Neural cell (in vitro differentiated cells): Measurements from ENCODE around the gene GTPBP4.

Experiments used
- EP300 ChIP-seq: fragments of 450-650 bp; conservative IDR thresholded peaks from 2 replicates; pipeline ENCODE4 v1.6.1; 2014; ENCODE audit warnings: antibody characterized with exemption, mild to moderate bottlenecking, moderate library complexity; ENCODE audit not compliant: poor library complexity, severe bottlenecking
- EZH2 ChIP-seq: fragments of 200-600, 300-800 bp; shearing (Covaris generic), sonication (generic); IDR thresholded peaks from 2 replicates; pipeline ENCODE4 v1.6.1; 2014; ENCODE audit warnings: antibody characterized with exemption, low read length, borderline replicate concordance, mild to moderate bottlenecking; ENCODE audit not compliant: insufficient read depth, poor library complexity, severe bottlenecking
- POLR2AphosphoS5 ChIP-seq: IDR thresholded peaks from 2 replicates; pipeline ENCODE4 v1.6.1; 2012
- RAD21 ChIP-seq: fragments of 450-650 bp; conservative IDR thresholded peaks from 2 replicates; pipeline ENCODE4 v1.6.1; 2014; ENCODE audit warnings: antibody characterized with exemption, mild to moderate bottlenecking, moderate library complexity
- TF ChIP-seq, protein P1 (sequence below): fragments of 450-650 bp; IDR thresholded peaks from 2 replicates; pipeline ENCODE4 v1.5.1; 2014; ENCODE audit warnings: antibody characterized with exemption, mild to moderate bottlenecking, moderate library complexity; ENCODE audit not compliant: poor library complexity, severe bottlenecking

DNA sequence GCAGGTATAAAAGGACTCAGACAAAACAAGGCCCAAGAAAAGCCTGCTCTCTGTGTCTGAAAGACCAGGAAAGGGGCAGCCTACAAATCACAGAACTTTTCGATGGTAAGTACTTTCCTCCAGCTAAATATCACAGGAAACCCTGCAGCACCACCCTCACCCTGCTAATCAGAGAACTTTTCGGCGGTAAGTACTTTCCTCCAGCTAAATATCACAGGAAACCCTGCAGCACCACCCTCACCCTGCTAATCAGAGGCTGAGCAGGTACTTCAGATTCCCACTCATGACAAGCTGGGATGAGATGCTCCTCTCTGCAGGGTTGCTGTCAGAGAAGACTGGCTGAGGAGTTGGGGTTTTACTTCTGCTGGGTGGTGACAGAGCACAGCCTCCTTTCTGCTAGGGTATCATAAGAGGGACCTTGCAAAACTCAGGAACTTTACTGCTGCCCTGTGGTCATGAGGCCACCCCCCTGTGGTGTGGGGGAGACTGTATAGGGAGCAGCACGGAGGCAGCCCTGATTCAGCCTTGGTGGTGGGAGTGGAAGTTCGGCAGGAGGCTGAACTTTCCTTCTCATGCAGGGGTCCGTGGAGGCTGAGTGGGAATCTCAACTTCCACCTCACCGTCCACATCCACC lies 75.1 kb downstream of the GTPBP4 start:
- no peak for TF ChIP-seq EP300
- TF ChIP-seq EZH2 = no peak
- TF ChIP-seq, protein P1, sequence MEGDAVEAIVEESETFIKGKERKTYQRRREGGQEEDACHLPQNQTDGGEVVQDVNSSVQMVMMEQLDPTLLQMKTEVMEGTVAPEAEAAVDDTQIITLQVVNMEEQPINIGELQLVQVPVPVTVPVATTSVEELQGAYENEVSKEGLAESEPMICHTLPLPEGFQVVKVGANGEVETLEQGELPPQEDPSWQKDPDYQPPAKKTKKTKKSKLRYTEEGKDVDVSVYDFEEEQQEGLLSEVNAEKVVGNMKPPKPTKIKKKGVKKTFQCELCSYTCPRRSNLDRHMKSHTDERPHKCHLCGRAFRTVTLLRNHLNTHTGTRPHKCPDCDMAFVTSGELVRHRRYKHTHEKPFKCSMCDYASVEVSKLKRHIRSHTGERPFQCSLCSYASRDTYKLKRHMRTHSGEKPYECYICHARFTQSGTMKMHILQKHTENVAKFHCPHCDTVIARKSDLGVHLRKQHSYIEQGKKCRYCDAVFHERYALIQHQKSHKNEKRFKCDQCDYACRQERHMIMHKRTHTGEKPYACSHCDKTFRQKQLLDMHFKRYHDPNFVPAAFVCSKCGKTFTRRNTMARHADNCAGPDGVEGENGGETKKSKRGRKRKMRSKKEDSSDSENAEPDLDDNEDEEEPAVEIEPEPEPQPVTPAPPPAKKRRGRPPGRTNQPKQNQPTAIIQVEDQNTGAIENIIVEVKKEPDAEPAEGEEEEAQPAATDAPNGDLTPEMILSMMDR = no peak
- no peak for TF ChIP-seq RAD21
- no peak for TF ChIP-seq POLR2AphosphoS5
